GM18873 (cell line): ENCODE results near the gene DNER.

Source experiments
- ATAC-seq: cut with Tn5 transposase; IDR thresholded peaks from one replicate; pipeline ENCODE4 v1.9.1; 2021; ENCODE audit warnings: mild to moderate bottlenecking, moderate library complexity, moderate number of reproducible peaks; ENCODE audit not compliant: unreplicated experiment, low FRiP score

Gene DNER

DNA sequence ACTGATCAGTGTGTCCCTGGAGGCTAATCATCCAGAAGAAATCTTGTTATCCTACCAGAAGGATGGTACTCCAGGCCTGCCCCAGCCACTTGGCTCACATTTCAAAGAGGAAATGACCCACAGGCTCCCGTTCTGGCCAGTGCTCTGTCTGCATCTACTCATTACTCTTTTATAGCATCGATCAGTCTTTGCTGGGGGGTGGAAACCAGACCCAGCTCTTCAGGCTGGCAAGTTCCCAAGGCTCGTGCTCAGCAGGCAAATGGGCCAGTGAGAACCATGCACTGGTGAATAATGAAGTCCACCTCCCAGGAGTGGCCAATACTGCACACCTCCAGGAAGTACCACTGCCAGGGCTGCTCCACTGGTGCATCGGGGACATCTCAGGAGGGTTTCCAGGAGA is 38.8 kb downstream of the DNER start:
- ATAC-seq = no peak

DNA sequence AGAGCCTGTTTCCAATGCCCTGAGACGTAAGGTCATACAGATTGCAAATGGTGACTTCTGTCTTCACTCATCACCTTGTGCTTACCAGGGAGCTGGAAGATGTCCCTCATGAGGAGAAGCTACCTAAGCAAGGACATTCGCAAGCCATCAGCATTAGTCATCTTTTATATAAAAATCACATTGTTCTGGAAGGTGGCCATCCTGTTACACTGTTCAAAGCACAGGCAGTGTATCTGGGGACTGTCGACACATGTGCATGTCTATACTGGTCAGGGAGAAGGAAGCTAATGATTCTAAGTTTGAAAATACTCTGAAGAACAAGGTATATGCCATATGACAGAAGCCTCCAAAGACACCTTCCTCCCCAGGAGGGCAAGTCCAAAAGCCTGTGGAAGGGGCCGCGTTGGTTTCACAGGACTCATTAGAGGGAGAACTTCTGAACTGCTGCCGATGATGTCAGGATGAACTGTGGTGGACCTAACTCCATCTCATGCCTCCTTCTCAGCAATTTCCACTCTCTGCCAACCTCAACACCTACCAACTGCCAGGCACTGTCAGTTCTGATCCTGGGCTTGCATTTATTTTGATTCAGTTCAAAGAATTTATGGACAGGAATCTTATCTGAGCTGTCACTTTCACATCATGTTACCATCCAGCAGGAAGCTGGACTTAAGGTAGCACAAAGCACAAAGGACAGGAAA is 39.4 kb downstream of the DNER start:
- ATAC-seq = no peak

GRCh38 chr2:229673676-229674075 is 40.7 kb downstream of the DNER start:
- no peak for ATAC-seq

GRCh38 chr2:229672021-229672420 is 42.3 kb downstream of the DNER start:
- no peak for ATAC-seq

- ATAC-seq = no peak
Observed at GRCh38 chr2:229669841-229670240, 44.5 kb downstream of the DNER start.

- ATAC-seq = no peak
Observed at GRCh38 chr2:229666811-229667210, 47.5 kb downstream of the DNER start.

- ATAC-seq = no peak
Observed at GRCh38 chr2:229665158-229665557, 49.2 kb downstream of the DNER start.

DNA sequence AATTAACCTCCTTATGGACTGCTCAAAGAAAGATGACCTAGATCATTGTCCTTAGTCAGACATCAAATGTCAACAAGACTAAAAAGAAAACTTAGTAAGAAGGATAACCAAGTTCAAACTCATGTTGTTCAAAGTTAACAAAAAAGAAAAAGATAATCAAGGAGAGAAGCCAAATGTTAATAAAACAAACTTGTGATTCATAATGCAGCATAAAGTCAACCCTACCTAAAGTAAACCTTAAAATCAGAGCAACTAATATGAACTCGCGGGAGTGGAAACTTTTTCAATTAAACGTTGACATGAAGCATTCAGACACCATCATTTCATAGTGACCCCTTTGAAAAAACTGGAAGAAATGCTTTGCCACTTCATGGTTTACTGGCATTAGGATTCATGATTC is 52.9 kb downstream of the DNER start:
- no peak for ATAC-seq

DNA sequence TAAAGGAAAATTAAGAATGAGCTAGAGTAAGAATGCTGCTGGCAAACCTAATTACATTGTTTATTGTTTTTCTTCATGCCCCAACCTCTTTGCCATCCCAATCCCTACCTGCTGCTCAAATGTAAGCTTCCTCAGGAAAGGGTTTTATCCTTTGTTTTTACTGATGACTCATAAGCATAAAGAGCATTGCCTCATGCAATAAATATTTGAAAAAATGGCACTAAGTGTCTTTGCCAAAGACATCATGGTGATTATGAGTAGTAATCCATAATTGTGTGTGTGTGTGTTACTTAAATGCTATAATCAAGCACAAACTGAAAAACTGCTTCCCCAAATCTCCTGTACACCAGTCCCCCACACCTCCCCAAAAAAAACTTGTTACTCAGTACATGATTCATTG is 53.4 kb downstream of the DNER start:
- ATAC-seq = no peak

- no peak for ATAC-seq
Observed at GRCh38 chr2:229660391-229660790, 54.0 kb downstream of the DNER start.

DNA sequence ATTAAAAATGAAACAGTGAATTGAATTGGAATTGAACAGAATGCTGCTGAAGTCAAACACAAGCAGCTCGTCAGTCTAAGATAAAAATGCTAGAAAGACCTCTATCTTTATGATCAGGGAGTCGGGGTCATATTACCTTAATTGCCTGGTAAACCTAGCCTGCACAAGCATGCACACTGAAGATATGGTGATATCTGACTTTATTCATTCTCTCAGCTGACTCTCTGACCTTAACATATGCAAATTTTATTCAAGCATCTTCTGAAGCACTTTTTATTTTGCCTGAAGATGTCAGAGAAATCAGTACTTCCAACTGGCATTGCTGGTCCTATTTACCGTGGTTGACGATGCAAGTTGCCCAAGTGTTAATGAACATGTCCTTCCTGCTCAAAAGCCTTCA is 56.4 kb downstream of the DNER start:
- no peak for ATAC-seq

DNA sequence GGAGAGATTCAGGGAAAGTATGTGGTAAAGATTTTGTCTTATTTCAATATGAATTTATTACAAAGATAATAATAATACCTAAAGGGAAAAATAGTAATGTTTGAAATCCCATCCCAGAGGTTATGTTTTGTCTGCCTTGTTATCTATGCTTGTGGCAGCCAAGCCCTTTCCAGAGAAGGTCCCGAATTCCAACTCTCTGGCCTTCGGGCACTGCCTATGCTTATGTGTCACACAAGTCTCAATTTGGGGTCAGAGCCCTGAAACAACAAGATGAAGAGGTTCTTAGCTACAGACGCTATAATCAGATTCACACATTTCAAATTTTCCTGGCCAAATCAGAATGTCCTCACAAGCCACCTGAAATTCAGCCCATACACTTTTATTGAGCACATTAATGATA is 59.9 kb downstream of the DNER start:
- no peak for ATAC-seq

- no peak for ATAC-seq
Observed at GRCh38 chr2:229653531-229653930, 60.8 kb downstream of the DNER start.

DNA sequence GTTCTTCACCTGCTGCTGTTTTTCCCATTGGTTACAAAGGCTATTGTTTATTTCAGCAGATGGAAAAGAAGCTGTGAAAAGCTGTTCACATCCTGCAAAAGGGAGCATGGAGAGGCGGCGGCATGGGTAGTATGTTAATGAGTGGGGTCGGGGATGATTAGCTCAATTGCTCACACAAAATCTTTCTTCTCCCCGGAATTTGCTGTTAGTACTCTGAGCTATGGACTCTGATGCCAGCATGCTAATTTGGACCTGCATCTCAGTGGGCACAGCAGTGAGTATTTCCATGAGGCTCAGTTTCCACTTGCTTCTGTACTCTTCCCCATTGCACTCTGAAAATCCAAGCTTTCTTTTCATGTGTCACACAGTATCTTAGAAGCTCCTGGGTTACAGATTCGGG is 61.6 kb downstream of the DNER start:
- no peak for ATAC-seq

DNA sequence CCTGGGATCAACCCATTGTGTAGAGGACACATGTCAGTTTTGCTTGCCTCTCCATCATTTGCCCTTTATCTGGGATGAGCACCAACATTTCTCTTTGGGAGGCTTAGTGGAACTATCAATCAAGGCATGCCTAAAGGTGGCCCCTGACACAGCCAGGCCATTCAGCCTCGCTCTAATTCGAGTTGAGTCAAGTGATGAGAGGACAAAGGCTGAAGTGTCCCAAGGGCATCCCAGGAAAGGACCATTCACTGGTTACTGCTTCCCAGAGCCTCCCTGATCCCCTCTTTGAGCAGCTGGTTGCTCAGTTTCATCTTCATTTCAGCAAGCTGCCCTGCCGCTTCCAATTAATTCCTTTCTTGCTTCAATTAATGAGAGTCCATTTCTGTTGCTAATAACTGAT is 63.5 kb downstream of the DNER start:
- no peak for ATAC-seq

GRCh38 chr2:229650059-229650458 is 64.3 kb downstream of the DNER start:
- no peak for ATAC-seq

GRCh38 chr2:229646186-229646723 is 68.1 kb downstream of the DNER start:
- no peak for ATAC-seq

- ATAC-seq = no peak
Observed at GRCh38 chr2:229642371-229642770, 72.0 kb downstream of the DNER start.

GRCh38 chr2:229641676-229642075 is 72.7 kb downstream of the DNER start:
- no peak for ATAC-seq

DNA sequence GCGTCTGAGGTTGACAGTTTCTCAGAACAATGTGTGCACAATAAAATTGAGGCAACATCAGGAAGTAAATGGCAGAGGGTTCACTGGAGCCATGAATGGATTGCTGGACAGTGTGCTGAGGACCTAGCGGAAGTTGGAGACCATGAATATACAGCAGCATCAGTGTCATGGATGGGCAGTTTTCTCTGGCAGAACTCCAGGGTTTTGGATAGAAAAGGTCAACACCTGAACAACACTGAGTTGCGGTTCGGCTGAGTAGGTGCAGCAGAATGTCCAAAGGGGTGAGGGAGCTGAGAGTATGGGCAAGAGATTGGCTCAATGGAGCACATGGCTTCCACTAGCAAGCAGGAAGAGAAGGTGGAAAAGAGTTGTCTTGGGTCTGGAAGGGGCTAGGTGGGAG is 73.7 kb downstream of the DNER start:
- ATAC-seq = no peak

DNA sequence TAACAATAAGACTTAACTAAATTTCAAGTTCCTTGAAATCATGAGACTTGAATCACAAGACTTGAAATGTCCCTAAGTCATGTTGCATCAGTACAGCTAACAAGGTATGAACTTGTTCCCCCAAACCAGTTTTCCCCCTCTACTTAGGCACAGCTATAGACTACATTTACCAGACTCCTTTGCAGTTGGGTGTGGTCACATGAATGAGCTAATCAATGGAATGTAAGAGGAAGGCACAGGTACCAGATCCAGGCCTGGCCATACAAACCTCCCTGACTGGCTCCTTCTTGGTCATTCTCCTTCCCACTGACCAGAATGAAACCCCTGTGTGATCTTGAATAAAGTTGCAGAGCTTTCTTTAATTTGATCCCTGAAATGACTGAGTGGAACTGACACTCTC is 77.8 kb downstream of the DNER start:
- no peak for ATAC-seq

GRCh38 chr2:229635371-229635680 is 79.0 kb downstream of the DNER start:
- no peak for ATAC-seq
